Spleen (tissue), 7 donors: ENCODE measurements around the gene DSE.

ENCODE experiments used
- CTCF ChIP-seq, 11 experiments: fragments of 200-600 bp in 7 of 11; fragments of 450-650 bp in 4 of 11; sonication (generic) in 4 of 11; IDR thresholded peaks in 8 of 11; conservative IDR thresholded peaks in 3 of 11; 1 replicate in 7 of 11; 2 replicates in 4 of 11; pipeline versions ENCODE4 v1.4.0 to v1.8.0; 2016 to 2021; ENCODE audit warnings: antibody characterized with exemption in 11 of 11, inconsistent platforms in 4 of 11, mild to moderate bottlenecking in 1 of 11
- POLR2A ChIP-seq, 3 donors: fragments of 450-650 bp; IDR thresholded peaks; one replicate each; pipeline ENCODE4 v1.5.1; 2017; ENCODE audit warnings: antibody characterized with exemption in 3 of 3, mild to moderate bottlenecking in 1 of 3
- POLR2AphosphoS5 ChIP-seq, 3 donors: sonication (generic); formaldehyde crosslinking; IDR thresholded peaks; one replicate each; pipeline ENCODE4 v1.5.1; 2017; ENCODE audit warnings: antibody characterized with exemption in 3 of 3
- donor health status: DM: no; HTN: no; CAD: no; lungs with moderate emphysema.
- donor health status: DM: no; HTN: no; CAD: no.
- donor health status: DM: no; HTN: no; CAD: no.

- TF ChIP-seq CTCF (IDR thresholded peaks at IDR 0.05 in 8 of 11, conservative IDR thresholded peaks at IDR 0.05 in 3 of 11) (no peak), POLR2AphosphoS5 (IDR thresholded peaks at IDR 0.05) (no peak), POLR2A (IDR thresholded peaks at IDR 0.05) (no peak)
Observed at GRCh38 chr6:116323863-116324262, 46.9 kb upstream of the DSE start.
